Measurements from ENCODE around the gene ARGLU1. TPM values are rescaled to one million over a fixed set of nuclear protein-coding genes. Genes with fewer than 3 reads are reported as not detected.

The ARGLU1 gene
- total RNA-seq, 1 donor from 2014 or later: 122 TPM

GRCh38 chr13:106599875-106600797, 32.2 kb upstream of the ARGLU1 start:
- TF ChIP-seq, protein P1, sequence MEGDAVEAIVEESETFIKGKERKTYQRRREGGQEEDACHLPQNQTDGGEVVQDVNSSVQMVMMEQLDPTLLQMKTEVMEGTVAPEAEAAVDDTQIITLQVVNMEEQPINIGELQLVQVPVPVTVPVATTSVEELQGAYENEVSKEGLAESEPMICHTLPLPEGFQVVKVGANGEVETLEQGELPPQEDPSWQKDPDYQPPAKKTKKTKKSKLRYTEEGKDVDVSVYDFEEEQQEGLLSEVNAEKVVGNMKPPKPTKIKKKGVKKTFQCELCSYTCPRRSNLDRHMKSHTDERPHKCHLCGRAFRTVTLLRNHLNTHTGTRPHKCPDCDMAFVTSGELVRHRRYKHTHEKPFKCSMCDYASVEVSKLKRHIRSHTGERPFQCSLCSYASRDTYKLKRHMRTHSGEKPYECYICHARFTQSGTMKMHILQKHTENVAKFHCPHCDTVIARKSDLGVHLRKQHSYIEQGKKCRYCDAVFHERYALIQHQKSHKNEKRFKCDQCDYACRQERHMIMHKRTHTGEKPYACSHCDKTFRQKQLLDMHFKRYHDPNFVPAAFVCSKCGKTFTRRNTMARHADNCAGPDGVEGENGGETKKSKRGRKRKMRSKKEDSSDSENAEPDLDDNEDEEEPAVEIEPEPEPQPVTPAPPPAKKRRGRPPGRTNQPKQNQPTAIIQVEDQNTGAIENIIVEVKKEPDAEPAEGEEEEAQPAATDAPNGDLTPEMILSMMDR (IDR thresholded peaks at IDR 0.05): no peak
- no peaks in the 10 kb centered on the region for H3K27me3 ChIP-seq
- intact Hi-C loops (cut with DNase I): no loop called here
- H3K9me3 ChIP-seq: no peaks in the 10 kb centered on the region
- DNase-seq (no peak), ATAC-seq (no peak)
- H3K27ac ChIP-seq: no peak overlapping the region
- H3K4me3 ChIP-seq: no peak overlapping the region
- H3K36me3 ChIP-seq: no peaks in the 10 kb centered on the region
- H3K4me1 ChIP-seq: peaks cover 11% of the 10 kb centered on the region

DNA sequence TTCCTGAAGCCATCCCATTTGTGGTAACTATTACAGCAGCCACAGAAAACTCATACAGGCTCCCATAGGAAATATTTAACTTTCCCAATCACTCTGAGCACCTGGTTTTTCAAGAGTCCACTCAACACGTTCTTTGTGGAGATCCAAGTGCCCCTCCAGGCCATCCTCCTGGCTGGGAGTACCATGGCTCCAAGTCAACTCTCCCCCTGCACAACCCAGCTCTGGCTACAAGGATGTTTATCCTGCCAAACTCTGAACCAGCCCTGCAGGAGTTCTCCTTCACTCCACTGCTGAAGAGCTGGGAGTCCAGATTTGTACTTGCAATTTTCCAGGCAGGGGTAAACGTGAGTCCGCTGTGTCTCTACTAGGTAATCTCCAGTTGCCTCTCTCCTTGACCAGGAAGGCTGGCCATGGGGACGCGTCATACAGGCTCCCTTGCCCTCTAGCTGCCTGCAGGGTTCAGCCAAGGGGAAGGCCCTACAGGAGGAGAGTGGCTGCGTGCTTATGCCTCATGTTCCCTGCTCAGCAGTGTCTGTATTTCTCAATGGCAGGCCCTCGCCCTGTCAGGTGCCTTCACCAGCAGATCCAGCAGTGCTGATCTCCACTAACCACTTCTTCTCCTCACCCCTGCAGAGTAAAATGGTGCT, 29.9 kb upstream of the ARGLU1 start:
- Histone ChIP-seq H3K27me3 (no peaks in the 10 kb centered on the region), H3K9me3 (no peaks in the 10 kb centered on the region), H3K27ac (no peak overlapping the region), H3K36me3 (no peaks in the 10 kb centered on the region), H3K4me3 (no peak overlapping the region), H3K4me1 (peaks cover 11% of the 10 kb centered on the region)
- TF ChIP-seq, protein P1 (IDR thresholded peaks at IDR 0.05): no peak
- intact Hi-C loops (cut with DNase I): no loop called here
- ATAC-seq (peak; percentile 85), DNase-seq (peak; percentile 73)

DNA sequence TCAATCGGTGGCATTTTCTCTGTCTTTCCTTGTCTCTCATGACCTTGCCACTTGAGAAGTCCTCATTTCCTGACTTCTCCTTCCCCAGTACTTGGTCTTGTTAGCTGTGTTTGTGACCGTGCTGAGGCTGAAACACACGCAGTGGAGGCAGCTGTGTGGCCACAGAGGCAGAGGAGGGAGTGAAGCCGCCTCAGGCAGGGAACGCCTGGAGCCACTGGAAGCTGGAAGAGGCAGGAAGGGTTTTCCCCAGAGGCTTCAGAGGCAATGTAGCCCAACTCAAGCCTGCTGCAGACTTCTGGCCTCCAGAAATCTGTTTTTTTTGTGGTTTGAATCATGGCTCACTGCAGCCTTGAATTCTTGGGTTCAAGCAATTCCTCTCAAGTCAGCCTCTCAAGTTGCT, 29.2 kb upstream of the ARGLU1 start:
- Histone ChIP-seq H3K9me3 (no peaks in the 10 kb centered on the region), H3K36me3 (no peaks in the 10 kb centered on the region), H3K4me3 (no peak overlapping the region), H3K4me1 (peaks cover 11% of the 10 kb centered on the region), H3K27me3 (no peaks in the 10 kb centered on the region), H3K27ac (no peak overlapping the region)
- no peak for ATAC-seq
- TF ChIP-seq, protein P1 (IDR thresholded peaks at IDR 0.05): no peak
- intact Hi-C loops (cut with DNase I): no loop called here
- no peak for DNase-seq

DNA sequence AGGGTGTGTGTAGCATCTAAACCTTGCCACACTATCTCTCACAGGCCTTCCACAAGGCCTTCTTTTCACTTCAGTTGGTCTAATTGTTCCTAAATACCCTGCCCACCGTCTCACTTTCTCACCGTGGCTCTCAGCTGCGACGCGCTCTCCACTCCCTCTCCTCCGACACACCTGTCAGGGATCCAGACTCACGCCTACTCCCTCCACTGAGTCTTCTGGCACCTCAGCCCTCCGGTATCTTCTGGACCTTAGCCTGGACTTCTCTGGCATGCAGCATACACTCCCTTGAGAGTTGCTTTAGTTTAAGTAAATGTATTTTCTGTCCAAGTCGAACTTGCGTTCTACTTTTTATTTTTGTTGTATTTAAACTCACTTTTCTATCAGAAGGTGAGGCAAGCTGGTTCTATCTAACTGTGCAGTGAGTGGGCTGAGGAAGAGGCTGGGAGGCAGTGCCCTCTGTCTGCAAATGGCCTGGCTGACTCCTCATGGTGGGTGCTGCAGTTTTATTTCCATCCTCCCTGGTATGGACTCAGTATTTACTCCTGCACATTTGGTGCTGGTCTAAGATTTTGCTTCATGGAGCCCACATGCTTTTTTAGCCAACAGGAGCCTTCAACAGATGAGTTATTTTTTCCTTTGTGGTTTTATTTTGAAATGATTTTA, 28.5 kb upstream of the ARGLU1 start:
- H3K27ac ChIP-seq: no peak overlapping the region
- TF ChIP-seq, protein P1 (IDR thresholded peaks at IDR 0.05): no peak
- no peaks in the 10 kb centered on the region for H3K9me3 ChIP-seq
- DNase-seq: no peak
- H3K27me3 ChIP-seq: no peaks in the 10 kb centered on the region
- H3K4me1 ChIP-seq: peaks cover 11% of the 10 kb centered on the region
- H3K36me3 ChIP-seq: no peaks in the 10 kb centered on the region
- no peak for ATAC-seq
- intact Hi-C loops (cut with DNase I): no loop called here
- H3K4me3 ChIP-seq: no peak overlapping the region

- DNase-seq: no peak
- intact Hi-C loops (cut with DNase I): no loop called here
- no peak overlapping the region for H3K27ac ChIP-seq
- no peaks in the 10 kb centered on the region for H3K36me3 ChIP-seq
- no peaks in the 10 kb centered on the region for H3K9me3 ChIP-seq
- no peak overlapping the region for H3K4me3 ChIP-seq
- ATAC-seq: peak; percentile 30
- TF ChIP-seq, protein P1 (IDR thresholded peaks at IDR 0.05): no peak
- peaks cover 8% of the 10 kb centered on the region for H3K4me1 ChIP-seq
- no peaks in the 10 kb centered on the region for H3K27me3 ChIP-seq
These were observed 27.7 kb upstream of the ARGLU1 start for GRCh38 chr13:106595625-106596024.

Measured in upper lobe of right lung (tissue), 1 donor.